Right forelimb (tissue), 1 donor: Measurements from ENCODE around the gene SPAG7.

ENCODE experiments used
- DNase-seq: peaks from one replicate; pipeline ENCODE4 v3.0.0-alpha.2; 2018

Gene SPAG7

GRCh38 chr17:4973256-4974114 lies 5.9 kb upstream of the SPAG7 start:
- DNase-seq, result no peak

GRCh38 chr17:4972752-4973151 lies 5.1 kb upstream of the SPAG7 start:
- no peak for DNase-seq

GRCh38 chr17:4972322-4972721 lies 4.7 kb upstream of the SPAG7 start:
- DNase-seq, result no peak

GRCh38 chr17:4971826-4972225 lies 4.2 kb upstream of the SPAG7 start:
- no peak for DNase-seq

GRCh38 chr17:4970273-4970672 lies 2.7 kb upstream of the SPAG7 start:
- DNase-seq, result no peak

- DNase-seq, result no peak
Measured at GRCh38 chr17:4969551-4970173, 2.0 kb upstream of the SPAG7 start.

GRCh38 chr17:4969047-4969550 lies 1.5 kb upstream of the SPAG7 start:
- DNase-seq, result no peak

GRCh38 chr17:4968486-4969046 lies 949 bp upstream of the SPAG7 start:
- DNase-seq, result no peak

GRCh38 chr17:4966844-4967538 lies 626 bp downstream of the SPAG7 start:
- DNase-seq, result peak; percentile 97

GRCh38 chr17:4965311-4965986 lies 2.2 kb downstream of the SPAG7 start:
- no peak for DNase-seq

- no peak for DNase-seq
Measured at GRCh38 chr17:4960279-4960922, 7.2 kb downstream of the SPAG7 start.

- DNase-seq, result no peak
Measured at GRCh38 chr17:4959261-4959965, 8.2 kb downstream of the SPAG7 start.

- DNase-seq, result no peak
Measured at GRCh38 chr17:4958102-4958501, 9.5 kb downstream of the SPAG7 start.

GRCh38 chr17:4956493-4957061 lies 11.0 kb downstream of the SPAG7 start:
- DNase-seq, result no peak

GRCh38 chr17:4955091-4955490 lies 12.5 kb downstream of the SPAG7 start:
- DNase-seq, result no peak

- DNase-seq, result peak; percentile 75
Measured at GRCh38 chr17:4953451-4953961, 14.1 kb downstream of the SPAG7 start.

- no peak for DNase-seq
Measured at GRCh38 chr17:4951486-4951885, 16.1 kb downstream of the SPAG7 start.

GRCh38 chr17:4950746-4951204 lies 16.8 kb downstream of the SPAG7 start, which contains the start of gene ENO3:
Gene ENO3 (plus strand): TSS chr17:4951119. CDS start chr17:4951830, 711 bp downstream.
- DNase-seq, result no peak

- peak; percentile 61 for DNase-seq
Measured at GRCh38 chr17:4950075-4950745, 17.4 kb downstream of the SPAG7 start.
